Activated B cell treated with CpG ODN at 0.5 μM for 24 hours (primary cell): ENCODE measurements around the gene RASSF8. TPM values are rescaled to one million over a fixed set of nuclear protein-coding genes. Genes with fewer than 3 reads are reported as not detected.

Experiments
- ATAC-seq: fragments of 200-7000 bp; cut with Tn5 transposase; one replicate; pipeline ENCODE4 v1.10.0; 2021; ENCODE audit warnings: low read depth, mild to moderate bottlenecking, moderate library complexity
- CTCF ChIA-PET: fragments of 350-600 bp; sonication (Branson Sonifier 250); formaldehyde crosslinking; loops from one replicate; lab custom pipeline; 2021; ENCODE audit warnings: antibody characterized with exemption; lab: Charles Lee
- POLR2A ChIA-PET: fragments of 350-600 bp; sonication (Branson Sonifier 250); formaldehyde crosslinking; loops from one replicate; lab custom pipeline; 2021; ENCODE audit warnings: antibody characterized with exemption; lab: Charles Lee
- DNase-seq: peaks from one replicate; pipeline ENCODE4 v3.0.0; 2022
- H3K27ac Mint-ChIP-seq: one replicate; pipeline ENCODE4 v1.8.0; 2020; ENCODE audit warnings: mixed read lengths
- H3K27me3 Mint-ChIP-seq: one replicate; pipeline ENCODE4 v1.8.0; 2021; ENCODE audit warnings: mixed read lengths
- H3K36me3 Mint-ChIP-seq: one replicate; pipeline ENCODE4 v1.8.0; 2021; ENCODE audit warnings: low read depth, mixed read lengths
- H3K4me1 Mint-ChIP-seq: one replicate; pipeline ENCODE4 v1.8.0; 2021; ENCODE audit warnings: mixed read lengths
- H3K4me3 Mint-ChIP-seq: one replicate; pipeline ENCODE4 v1.8.0; 2020; ENCODE audit warnings: mild to moderate bottlenecking, mixed read lengths
- H3K9me3 Mint-ChIP-seq: one replicate; pipeline ENCODE4 v1.8.0; 2020; ENCODE audit warnings: mixed read lengths
- intact Hi-C: fragments of 100-400 bp; cut with micrococcal nuclease; formaldehyde crosslinking; loops from one replicate; pipeline ENCODE4 v1.15.1; 2024
- total RNA-seq: library from RNA; stranded (reverse); gene quantifications from 2 replicates; pipeline ENCODE4 v1.2.3, GENCODE V29; 2022
- TF ChIP-seq, protein P1 (sequence below): fragments of 200-600 bp; IDR thresholded peaks from one replicate; pipeline ENCODE4 v1.8.0; 2022; ENCODE audit warnings: antibody characterized with exemption, mild to moderate bottlenecking

RASSF8 gene
- total RNA-seq, 1 donor from 2014 or later = 0.58 TPM

DNA sequence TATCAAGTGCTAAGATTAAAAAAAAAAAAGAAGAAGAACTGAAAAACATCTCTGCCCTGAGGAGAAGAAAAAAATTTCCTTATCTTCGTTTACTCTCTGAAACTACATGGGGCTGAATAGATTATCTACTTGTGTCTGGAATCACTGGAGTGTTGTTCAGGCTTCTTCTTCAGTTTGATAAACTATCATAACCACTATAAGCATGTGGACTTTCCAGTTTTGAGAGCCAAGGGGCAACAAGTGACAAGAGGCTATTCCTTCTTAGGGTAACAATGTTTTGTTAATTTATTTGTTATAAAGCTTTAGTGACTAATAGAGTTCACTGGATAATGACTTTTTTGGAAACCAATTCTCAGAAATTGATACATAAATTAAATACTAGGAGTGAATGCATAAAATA lies 19.9 kb upstream of the RASSF8 start:
- Mint-ChIP-seq H3K27ac (no peak overlapping the region), H3K9me3 (no peaks in the 10 kb centered on the region), H3K4me3 (no peak overlapping the region), H3K36me3 (no peaks in the 10 kb centered on the region), H3K27me3 (no peaks in the 10 kb centered on the region), H3K4me1 (peaks cover 7% of the 10 kb centered on the region)
- no peak for DNase-seq
- no peak for ATAC-seq
- CTCF ChIA-PET = no interaction called here
- TF ChIP-seq, protein P1, sequence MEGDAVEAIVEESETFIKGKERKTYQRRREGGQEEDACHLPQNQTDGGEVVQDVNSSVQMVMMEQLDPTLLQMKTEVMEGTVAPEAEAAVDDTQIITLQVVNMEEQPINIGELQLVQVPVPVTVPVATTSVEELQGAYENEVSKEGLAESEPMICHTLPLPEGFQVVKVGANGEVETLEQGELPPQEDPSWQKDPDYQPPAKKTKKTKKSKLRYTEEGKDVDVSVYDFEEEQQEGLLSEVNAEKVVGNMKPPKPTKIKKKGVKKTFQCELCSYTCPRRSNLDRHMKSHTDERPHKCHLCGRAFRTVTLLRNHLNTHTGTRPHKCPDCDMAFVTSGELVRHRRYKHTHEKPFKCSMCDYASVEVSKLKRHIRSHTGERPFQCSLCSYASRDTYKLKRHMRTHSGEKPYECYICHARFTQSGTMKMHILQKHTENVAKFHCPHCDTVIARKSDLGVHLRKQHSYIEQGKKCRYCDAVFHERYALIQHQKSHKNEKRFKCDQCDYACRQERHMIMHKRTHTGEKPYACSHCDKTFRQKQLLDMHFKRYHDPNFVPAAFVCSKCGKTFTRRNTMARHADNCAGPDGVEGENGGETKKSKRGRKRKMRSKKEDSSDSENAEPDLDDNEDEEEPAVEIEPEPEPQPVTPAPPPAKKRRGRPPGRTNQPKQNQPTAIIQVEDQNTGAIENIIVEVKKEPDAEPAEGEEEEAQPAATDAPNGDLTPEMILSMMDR = no peak
- intact Hi-C loops = no loop called here
- POLR2A ChIA-PET = no interaction called here

DNA sequence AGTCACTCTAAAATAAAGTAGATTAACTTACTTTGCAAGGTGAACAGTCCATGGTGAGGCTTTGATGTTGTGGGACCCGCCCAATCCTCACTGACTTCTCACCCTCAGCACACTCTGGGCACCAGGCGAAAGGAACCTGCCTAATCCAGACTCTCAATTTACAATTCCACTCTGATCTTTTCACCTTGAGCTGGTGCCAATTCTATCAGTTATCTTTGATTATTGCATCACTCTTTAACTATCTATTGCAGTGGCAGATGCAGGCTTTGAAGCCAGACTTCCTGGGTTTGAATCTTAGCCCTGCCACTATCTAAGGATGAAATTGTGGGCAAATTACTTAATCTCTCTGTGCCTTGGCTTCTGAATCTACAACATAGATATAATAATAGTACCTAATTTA lies 18.9 kb upstream of the RASSF8 start:
- ChIA-PET CTCF (no interaction called here), POLR2A (no interaction called here)
- Mint-ChIP-seq H3K9me3 (no peaks in the 10 kb centered on the region), H3K27me3 (no peaks in the 10 kb centered on the region), H3K36me3 (no peaks in the 10 kb centered on the region), H3K4me1 (peaks cover 7% of the 10 kb centered on the region), H3K27ac (no peak overlapping the region), H3K4me3 (no peak overlapping the region)
- TF ChIP-seq, protein P1 = no peak
- intact Hi-C loops = no loop called here
- DNase-seq (no peak), ATAC-seq (no peak)

DNA sequence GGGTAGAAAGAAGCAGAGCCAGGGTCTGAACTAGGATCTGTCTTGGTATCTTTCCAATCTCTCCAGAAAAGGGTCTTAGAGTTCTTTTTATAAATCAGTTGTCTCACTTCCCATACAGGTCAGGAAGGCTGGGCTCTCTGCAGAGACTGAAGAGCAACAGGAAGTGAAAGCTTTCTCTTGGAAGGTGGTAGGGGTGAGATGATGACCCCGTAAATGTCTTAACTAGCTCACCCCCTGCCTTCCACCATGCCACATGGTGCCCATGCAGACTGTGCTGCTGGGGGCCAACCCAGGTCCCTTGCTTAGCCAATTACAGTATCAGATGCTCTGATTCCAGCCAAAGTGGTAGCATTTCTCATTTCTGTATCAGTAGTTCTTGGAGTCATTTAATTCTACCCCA lies 17.6 kb upstream of the RASSF8 start:
- H3K9me3 Mint-ChIP-seq = no peaks in the 10 kb centered on the region

DNA sequence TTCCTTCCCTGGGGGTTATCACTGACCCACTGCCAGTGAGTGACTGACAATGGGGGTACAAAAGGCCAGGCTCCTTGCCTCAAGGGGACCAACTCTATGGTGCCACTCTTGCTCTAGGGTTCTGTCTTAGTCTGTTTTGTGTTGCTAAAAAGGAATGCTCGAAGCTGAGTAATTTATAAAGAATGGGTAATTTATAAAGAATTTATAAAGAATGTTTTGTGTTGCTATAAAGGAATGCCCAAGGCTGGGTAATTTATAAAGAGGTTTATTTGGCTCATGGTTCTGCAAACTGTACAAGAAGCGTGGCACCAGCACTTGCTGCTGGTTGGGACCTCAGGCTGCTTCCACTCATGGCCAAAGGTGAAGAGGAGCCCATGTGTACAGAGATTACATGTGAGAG lies 15.8 kb upstream of the RASSF8 start:
- intact Hi-C loops = no loop called here
- Mint-ChIP-seq H3K9me3 (no peaks in the 10 kb centered on the region), H3K27me3 (peaks cover 5% of the 10 kb centered on the region), H3K36me3 (no peaks in the 10 kb centered on the region), H3K4me3 (no peak overlapping the region), H3K27ac (no peak overlapping the region), H3K4me1 (peaks cover 7% of the 10 kb centered on the region)
- TF ChIP-seq, protein P1 = no peak
- DNase-seq (no peak), ATAC-seq (no peak)
- ChIA-PET POLR2A (no interaction called here), CTCF (no interaction called here)

More for the DNA sequence above, 17.6 kb upstream of the RASSF8 start:
- CTCF ChIA-PET = no interaction called here
- ATAC-seq = no peak
- Mint-ChIP-seq H3K27ac (no peak overlapping the region), H3K27me3 (peaks cover 5% of the 10 kb centered on the region), H3K36me3 (no peaks in the 10 kb centered on the region), H3K4me1 (peaks cover 7% of the 10 kb centered on the region), H3K4me3 (no peak overlapping the region)
- no peak for DNase-seq
- intact Hi-C loops = no loop called here
- POLR2A ChIA-PET = no interaction called here
- TF ChIP-seq, protein P1 = no peak

DNA sequence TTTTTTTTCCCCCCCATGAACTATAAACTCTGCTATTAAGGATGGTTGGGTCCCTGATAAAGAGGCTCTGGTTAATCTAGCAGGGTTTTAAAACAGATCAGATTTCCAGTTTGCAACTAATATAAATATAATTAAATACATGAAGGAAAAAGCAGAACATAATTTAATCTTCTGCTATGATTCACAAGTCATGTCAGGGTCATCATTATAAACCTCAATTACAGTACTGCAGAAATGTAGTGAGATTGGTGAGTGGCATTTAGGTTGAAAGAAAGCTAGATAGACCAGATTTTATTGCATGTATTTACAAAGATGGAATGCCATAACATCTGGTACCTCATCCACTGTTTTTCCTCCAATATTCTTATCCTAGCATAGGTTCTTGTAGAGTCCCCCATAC lies 14.5 kb upstream of the RASSF8 start:
- no peaks in the 10 kb centered on the region for H3K36me3 Mint-ChIP-seq
- ATAC-seq (no peak), DNase-seq (no peak)
- TF ChIP-seq, protein P1 = no peak
- no peaks in the 10 kb centered on the region for H3K9me3 Mint-ChIP-seq
- no peak overlapping the region for H3K4me3 Mint-ChIP-seq
- intact Hi-C loops = no loop called here
- CTCF ChIA-PET = no interaction called here
- POLR2A ChIA-PET = no interaction called here
- no peaks in the 10 kb centered on the region for H3K4me1 Mint-ChIP-seq
- H3K27ac Mint-ChIP-seq = no peak overlapping the region
- H3K27me3 Mint-ChIP-seq = peaks cover 7% of the 10 kb centered on the region
